Measurements from ENCODE around the gene GAL3ST1.

GRCh38 chr22:30601464-30601863 is 27.0 kb upstream of the GAL3ST1 start:
- TF ChIP-seq, protein P1, sequence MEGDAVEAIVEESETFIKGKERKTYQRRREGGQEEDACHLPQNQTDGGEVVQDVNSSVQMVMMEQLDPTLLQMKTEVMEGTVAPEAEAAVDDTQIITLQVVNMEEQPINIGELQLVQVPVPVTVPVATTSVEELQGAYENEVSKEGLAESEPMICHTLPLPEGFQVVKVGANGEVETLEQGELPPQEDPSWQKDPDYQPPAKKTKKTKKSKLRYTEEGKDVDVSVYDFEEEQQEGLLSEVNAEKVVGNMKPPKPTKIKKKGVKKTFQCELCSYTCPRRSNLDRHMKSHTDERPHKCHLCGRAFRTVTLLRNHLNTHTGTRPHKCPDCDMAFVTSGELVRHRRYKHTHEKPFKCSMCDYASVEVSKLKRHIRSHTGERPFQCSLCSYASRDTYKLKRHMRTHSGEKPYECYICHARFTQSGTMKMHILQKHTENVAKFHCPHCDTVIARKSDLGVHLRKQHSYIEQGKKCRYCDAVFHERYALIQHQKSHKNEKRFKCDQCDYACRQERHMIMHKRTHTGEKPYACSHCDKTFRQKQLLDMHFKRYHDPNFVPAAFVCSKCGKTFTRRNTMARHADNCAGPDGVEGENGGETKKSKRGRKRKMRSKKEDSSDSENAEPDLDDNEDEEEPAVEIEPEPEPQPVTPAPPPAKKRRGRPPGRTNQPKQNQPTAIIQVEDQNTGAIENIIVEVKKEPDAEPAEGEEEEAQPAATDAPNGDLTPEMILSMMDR (conservative IDR thresholded peaks at IDR 0.05 in 1 of 2, IDR thresholded peaks at IDR 0.05 in 1 of 2; ENCODE audit: extremely low read depth in 1 of 2, insufficient read depth in 1 of 2, low read depth in 1 of 2, low read length in 2 of 2) = no peak
- TF ChIP-seq EZH2 (IDR thresholded peaks at IDR 0.05; ENCODE audit: borderline replicate concordance, low read length) = no peak
